Ascending aorta (tissue), 2 donors: ENCODE data around the gene FBH1. TPM values are rescaled to one million over a fixed set of nuclear protein-coding genes. Genes with fewer than 3 reads are reported as not detected.
"Not testable (repeated sequence)": the region's sequence is repeated elsewhere in the genome, so short reads cannot be mapped to it uniquely, and the experiment has no call there.

Experiments used
- DNase-seq, 2 donors: peaks; one replicate each; pipeline ENCODE4 v3.0.0-alpha.2; 2019; ENCODE audit warnings: low spot score in 2 of 2
- H3K27ac ChIP-seq, 2 donors: fragments of 200-600 bp; sonication (generic); one replicate each; pipeline ENCODE4 v1.5.1; 2016 to 2017; ENCODE audit warnings: mild to moderate bottlenecking in 1 of 2
- H3K27me3 ChIP-seq: fragments of 200-600 bp; sonication (generic); one replicate; pipeline ENCODE4 v1.5.1; 2017
- H3K36me3 ChIP-seq, 2 donors: fragments of 200-600 bp; sonication (generic); one replicate each; pipeline ENCODE4 v1.5.1; 2016
- H3K4me1 ChIP-seq, 2 donors: fragments of 200-600 bp; sonication (generic); one replicate each; pipeline ENCODE4 v1.5.1; 2016 to 2017; ENCODE audit warnings: mild to moderate bottlenecking in 1 of 2
- H3K4me3 ChIP-seq, 2 donors: fragments of 200-600 bp; sonication (generic); one replicate each; pipeline ENCODE4 v1.5.1; 2016 to 2017; ENCODE audit warnings: mild to moderate bottlenecking in 1 of 2
- H3K9me3 ChIP-seq, 2 donors: fragments of 200-600 bp; sonication (generic); one replicate each; pipeline ENCODE4 v1.5.1; 2016
- CTCF ChIP-seq, 3 experiments: fragments of 200-600 bp in 2 of 3; fragments of 450-650 bp in 1 of 3; sonication (generic) in 2 of 3; IDR thresholded peaks; one replicate each; pipeline ENCODE4 v1.5.1; 2016 to 2019; ENCODE audit warnings: antibody characterized with exemption in 3 of 3, mild to moderate bottlenecking in 1 of 3, moderate library complexity in 1 of 3
- intact Hi-C: fragments of 100-400 bp; cut with DNase I; formaldehyde crosslinking; loops from one replicate; pipeline ENCODE4 v1.15.1; 2023
- total RNA-seq: library from RNA; depleted of rRNA; stranded (reverse); fragments of >200 nt; gene quantifications from one replicate; pipeline ENCODE4 v1.1.0, GENCODE V29; 2016

Gene FBH1
- total RNA-seq, 1 donor from 2014 or later: 43.0 TPM

GRCh38 chr10:5844345-5845055, 45.5 kb upstream of the FBH1 start:
- H3K27me3 ChIP-seq: no peaks in the 10 kb centered on the region
- intact Hi-C loops: no loop called here
- no peaks in the 10 kb centered on the region for H3K36me3 ChIP-seq
- no peaks in the 10 kb centered on the region for H3K9me3 ChIP-seq
- no peak overlapping the region for H3K27ac ChIP-seq
- TF ChIP-seq CTCF (IDR thresholded peaks at IDR 0.05): no peak
- H3K4me1 ChIP-seq: no peaks in the 10 kb centered on the region
- no peak overlapping the region for H3K4me3 ChIP-seq
- DNase-seq: no peak

- H3K27ac ChIP-seq, H3K4me1 ChIP-seq, H3K9me3 ChIP-seq, H3K4me3 ChIP-seq, H3K27me3 ChIP-seq, intact Hi-C loops, H3K36me3 ChIP-seq, DNase-seq: not testable (repeated sequence)
Measured at GRCh38 chr10:5846667-5847066, 43.4 kb upstream of the FBH1 start.

- Histone ChIP-seq H3K9me3 (no peaks in the 10 kb centered on the region), H3K27me3 (no peaks in the 10 kb centered on the region), H3K36me3 (no peaks in the 10 kb centered on the region), H3K4me1 (no peaks in the 10 kb centered on the region), H3K27ac (no peak overlapping the region), H3K4me3 (no peak overlapping the region)
- TF ChIP-seq CTCF (IDR thresholded peaks at IDR 0.05): no peak
- intact Hi-C loops: no loop called here
- no peak for DNase-seq
Measured at GRCh38 chr10:5854131-5854475, 35.9 kb upstream of the FBH1 start.

- Histone ChIP-seq H3K4me1 (no peaks in the 10 kb centered on the region), H3K9me3 (no peaks in the 10 kb centered on the region), H3K27ac (no peak overlapping the region), H3K27me3 (no peaks in the 10 kb centered on the region), H3K36me3 (no peaks in the 10 kb centered on the region), H3K4me3 (no peak overlapping the region)
- DNase-seq: no peak
- intact Hi-C loops: no loop called here
- no peak for TF ChIP-seq CTCF (IDR thresholded peaks at IDR 0.05)
Measured at GRCh38 chr10:5855979-5856700, 33.9 kb upstream of the FBH1 start.

- H3K4me1 ChIP-seq: no peaks in the 10 kb centered on the region
- intact Hi-C loops: no loop called here
- H3K27ac ChIP-seq: no peak overlapping the region
- no peak for TF ChIP-seq CTCF (IDR thresholded peaks at IDR 0.05)
- no peaks in the 10 kb centered on the region for H3K36me3 ChIP-seq
- no peak for DNase-seq
- H3K27me3 ChIP-seq: no peaks in the 10 kb centered on the region
- no peaks in the 10 kb centered on the region for H3K9me3 ChIP-seq
- no peak overlapping the region for H3K4me3 ChIP-seq
Measured at GRCh38 chr10:5856701-5857004, 33.4 kb upstream of the FBH1 start.

- intact Hi-C loops: no loop called here
Measured at GRCh38 chr10:5858811-5859210, 31.2 kb upstream of the FBH1 start.

More at GRCh38 chr10:5858811-5859210, 31.2 kb upstream of the FBH1 start:
- Histone ChIP-seq H3K4me1 (no peaks in the 10 kb centered on the region), H3K27me3 (no peaks in the 10 kb centered on the region), H3K9me3 (no peaks in the 10 kb centered on the region), H3K27ac (no peak overlapping the region), H3K36me3 (no peaks in the 10 kb centered on the region), H3K4me3 (no peak overlapping the region)
- no peak for TF ChIP-seq CTCF (IDR thresholded peaks at IDR 0.05)
- no peak for DNase-seq
